T-helper 22 cell (primary cell): Measurements from ENCODE around the gene NECAB2.

Experiments used
- DNase-seq: peaks from one replicate; pipeline ENCODE4 v3.0.0-alpha.2; 2020; ENCODE audit warnings: low read depth

The NECAB2 gene

GRCh38 chr16:83967091-83967490 lies 953 bp upstream of the NECAB2 start:
- no peak for DNase-seq

GRCh38 chr16:83968306-83968851 lies 335 bp downstream of the NECAB2 start:
- DNase-seq: no peak

GRCh38 chr16:83968891-83969649 lies 1.0 kb downstream of the NECAB2 start:
- no peak for DNase-seq

- DNase-seq: no peak
These were observed 1.9 kb downstream of the NECAB2 start for GRCh38 chr16:83969771-83970429.

- no peak for DNase-seq
These were observed 2.4 kb downstream of the NECAB2 start for GRCh38 chr16:83970430-83970815.

- DNase-seq: no peak
These were observed 3.4 kb downstream of the NECAB2 start for GRCh38 chr16:83971165-83972130.

- no peak for DNase-seq
These were observed 4.4 kb downstream of the NECAB2 start for GRCh38 chr16:83972256-83973008.

GRCh38 chr16:83973077-83973476 lies 5.0 kb downstream of the NECAB2 start:
- DNase-seq: no peak

GRCh38 chr16:83973581-83974385 lies 5.7 kb downstream of the NECAB2 start:
- no peak for DNase-seq

GRCh38 chr16:83974475-83974874 lies 6.4 kb downstream of the NECAB2 start:
- no peak for DNase-seq

- DNase-seq: no peak
These were observed 7.7 kb downstream of the NECAB2 start for GRCh38 chr16:83975590-83976260.

- DNase-seq: no peak
These were observed 9.2 kb downstream of the NECAB2 start for GRCh38 chr16:83977056-83977815.

GRCh38 chr16:83978401-83978904 lies 10.4 kb downstream of the NECAB2 start:
- DNase-seq: no peak

GRCh38 chr16:83979441-83979840 lies 11.4 kb downstream of the NECAB2 start:
- no peak for DNase-seq

- no peak for DNase-seq
These were observed 12.8 kb downstream of the NECAB2 start for GRCh38 chr16:83980794-83981193.

GRCh38 chr16:83981799-83982198 lies 13.8 kb downstream of the NECAB2 start:
- DNase-seq: no peak

GRCh38 chr16:83983491-83983890 lies 15.4 kb downstream of the NECAB2 start:
- DNase-seq: no peak

GRCh38 chr16:83989300-83989699 lies 21.3 kb downstream of the NECAB2 start:
- DNase-seq: no peak

GRCh38 chr16:83990492-83990891 lies 22.4 kb downstream of the NECAB2 start:
- DNase-seq: no peak
